Stimulated activated CD8-positive, alpha-beta memory T cell treated with anti-CD3 and anti-CD28 coated beads, Interleukin-15, amount 100 ng/mL, for 1 hour (primary cell): Measurements from ENCODE around the gene PNCK.
"Not testable (repeated sequence)": the region's sequence is repeated elsewhere in the genome, so short reads cannot be mapped to it uniquely, and the experiment has no call there.

Experiments
- DNase-seq: peaks from one replicate; pipeline ENCODE4 v3.0.0-alpha.2; 2020; ENCODE audit warnings: low read depth

PNCK gene

DNA sequence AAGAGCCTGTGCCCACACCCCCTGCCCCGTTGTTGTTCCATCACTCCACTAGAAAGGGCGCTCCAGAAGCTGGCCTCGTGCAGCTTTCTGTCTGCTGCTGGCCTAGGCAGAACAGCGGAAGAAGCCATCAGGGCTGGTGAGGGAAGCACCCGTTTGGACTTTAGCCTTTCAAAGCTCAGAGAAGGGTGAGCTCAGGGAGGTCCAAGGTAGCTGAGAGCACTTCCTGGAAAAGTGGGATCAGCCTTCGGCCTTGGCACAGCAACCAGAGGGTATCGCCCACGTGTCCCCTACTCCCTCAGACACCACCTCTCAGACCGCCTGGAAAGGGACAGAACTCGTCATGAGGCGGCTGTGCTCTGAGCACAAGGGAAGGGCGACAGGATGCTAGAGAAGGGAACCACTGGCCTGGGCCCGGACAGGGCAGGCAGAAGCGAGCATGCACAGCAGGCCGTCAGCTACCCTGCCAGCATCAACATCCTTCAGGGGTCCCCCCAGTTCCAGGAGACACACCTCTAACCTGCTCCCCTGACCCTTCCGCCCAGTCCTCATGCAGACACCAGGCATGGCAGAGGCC, 25.7 kb upstream of the PNCK start:
- DNase-seq = not testable (repeated sequence)

DNA sequence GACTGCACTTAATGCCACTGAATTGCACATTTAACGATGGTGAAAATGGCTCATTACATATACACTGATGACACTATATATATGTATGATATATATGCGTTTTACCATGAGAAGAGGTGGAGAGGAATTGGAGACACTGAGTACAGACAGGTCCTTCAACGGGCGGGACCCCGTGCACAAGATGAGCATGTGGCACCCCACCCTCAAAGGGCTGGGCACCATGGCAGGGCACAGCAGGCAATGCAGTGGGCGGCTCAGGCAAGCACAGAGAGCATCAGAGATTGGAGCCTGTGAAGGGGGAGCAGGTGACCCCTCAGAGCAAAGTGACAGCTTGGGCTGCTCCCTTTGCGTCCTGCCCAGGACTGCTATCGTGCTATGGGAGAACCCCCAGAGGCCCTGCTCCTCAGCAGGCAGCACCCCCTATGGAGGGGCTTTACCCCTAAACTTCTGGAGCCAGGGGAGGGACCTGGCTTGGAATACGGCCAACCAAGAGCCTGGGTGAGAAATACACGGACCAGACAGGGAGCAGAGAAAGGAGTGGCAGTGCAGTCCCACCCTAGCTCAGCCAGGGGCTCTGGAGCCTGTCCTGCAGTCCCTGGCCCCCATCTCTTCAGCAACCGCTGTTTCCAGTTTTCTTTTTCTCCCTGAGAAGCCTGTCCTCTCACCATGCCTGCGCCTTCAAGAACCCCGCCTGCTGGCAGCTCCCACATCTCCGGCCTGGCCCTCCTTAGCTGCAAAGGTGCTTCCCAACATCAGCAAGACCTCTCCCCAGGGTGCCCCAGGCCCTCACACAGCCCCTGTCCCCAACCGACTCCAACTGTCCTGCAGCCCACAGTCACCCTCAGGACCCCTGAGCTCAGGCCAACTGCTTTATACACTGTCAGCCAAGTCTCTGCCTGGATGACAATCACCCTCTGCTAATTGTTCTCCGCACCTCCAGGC, 24.6 kb upstream of the PNCK start:
- DNase-seq = no peak

DNA sequence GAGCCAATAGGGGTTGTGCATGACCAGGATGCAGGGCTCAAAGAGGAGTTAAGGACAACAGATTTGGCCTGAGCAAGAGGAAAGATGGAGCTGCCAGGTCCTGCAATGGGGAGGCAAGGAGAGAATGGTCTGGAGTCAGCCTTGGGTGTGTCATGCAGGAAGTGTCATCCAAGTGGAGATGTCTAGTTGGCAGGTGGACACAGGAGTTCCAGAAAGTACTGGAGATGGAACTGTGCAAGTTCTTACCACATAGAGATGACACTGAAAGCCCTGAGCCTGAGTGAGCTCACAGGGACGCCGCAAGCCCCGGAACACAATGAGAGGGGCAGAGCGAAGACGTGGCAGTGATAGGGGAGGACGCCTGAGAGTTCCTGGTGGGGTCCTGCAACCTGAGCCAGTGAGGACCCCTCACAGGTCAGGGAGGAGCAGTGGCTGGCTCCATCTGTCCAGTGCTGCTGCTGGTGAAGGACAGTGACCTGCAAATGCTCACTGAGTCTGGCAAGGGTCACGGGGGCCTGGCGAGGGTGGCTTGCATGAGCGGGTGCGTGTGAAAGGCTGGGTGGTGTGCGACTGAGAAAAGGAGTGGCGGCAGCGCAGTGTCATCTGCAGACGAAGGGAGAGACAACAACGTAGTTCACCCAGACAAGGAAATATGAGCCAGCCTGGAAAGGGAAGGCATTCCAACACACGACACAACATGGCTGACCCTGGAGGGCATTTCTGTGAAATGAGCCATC, 23.5 kb upstream of the PNCK start:
- not testable (repeated sequence) for DNase-seq

DNA sequence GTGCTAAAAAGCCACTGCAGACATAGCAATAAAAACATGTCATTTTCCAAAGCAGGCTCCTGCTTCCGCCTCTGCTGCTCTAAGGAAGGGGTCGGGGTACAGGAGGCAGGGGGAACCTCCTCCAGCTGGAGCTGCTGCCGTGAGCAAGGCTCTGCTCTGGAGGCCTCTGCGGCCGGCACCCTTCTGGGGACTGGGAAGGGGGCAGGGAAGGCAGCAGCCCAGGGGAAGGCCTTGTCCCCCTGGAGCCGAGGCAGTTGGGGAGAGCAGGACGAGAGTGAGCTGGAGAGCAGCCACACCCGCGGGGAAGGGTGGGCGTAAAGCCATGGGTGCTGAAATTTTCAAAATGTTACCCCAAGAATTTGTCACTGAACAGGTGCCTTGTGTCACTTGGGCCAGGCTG, 22.9 kb upstream of the PNCK start:
- DNase-seq = not testable (repeated sequence)

DNA sequence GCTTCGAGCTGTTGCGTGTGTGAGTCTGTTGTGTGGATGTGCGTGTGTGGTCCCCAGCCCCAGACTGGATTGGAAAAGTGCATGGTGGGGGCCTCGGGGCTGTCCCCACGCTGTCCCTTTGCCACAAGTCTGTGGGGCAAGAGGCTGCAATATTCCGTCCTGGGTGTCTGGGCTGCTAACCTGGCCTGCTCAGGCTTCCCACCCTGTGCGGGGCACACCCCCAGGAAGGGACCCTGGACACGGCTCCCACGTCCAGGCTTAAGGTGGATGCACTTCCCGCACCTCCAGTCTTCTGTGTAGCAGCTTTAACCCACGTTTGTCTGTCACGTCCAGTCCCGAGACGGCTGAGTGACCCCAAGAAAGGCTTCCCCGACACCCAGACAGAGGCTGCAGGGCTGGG, 22.5 kb upstream of the PNCK start:
- no peak for DNase-seq

DNA sequence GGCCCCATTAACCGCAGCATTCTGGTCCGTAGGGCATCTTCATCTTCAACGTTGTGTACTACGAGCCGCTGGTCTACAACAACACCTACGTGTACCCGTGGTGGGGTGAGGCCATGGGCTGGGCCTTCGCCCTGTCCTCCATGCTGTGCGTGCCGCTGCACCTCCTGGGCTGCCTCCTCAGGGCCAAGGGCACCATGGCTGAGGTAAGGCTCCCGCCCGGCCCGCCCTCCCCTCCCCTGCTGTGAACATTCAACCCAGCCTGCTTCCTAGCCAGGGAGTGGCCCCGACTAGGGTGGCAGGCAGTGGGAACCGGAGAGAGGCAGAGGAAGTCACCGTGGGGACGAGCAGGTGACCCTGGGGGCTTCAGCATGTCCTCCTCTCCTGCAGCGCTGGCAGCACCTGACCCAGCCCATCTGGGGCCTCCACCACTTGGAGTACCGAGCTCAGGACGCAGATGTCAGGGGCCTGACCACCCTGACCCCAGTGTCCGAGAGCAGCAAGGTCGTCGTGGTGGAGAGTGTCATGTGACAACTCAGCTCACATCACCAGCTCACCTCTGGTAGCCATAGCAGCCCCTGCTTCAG, 21.2 kb upstream of the PNCK start:
- DNase-seq = no peak

DNA sequence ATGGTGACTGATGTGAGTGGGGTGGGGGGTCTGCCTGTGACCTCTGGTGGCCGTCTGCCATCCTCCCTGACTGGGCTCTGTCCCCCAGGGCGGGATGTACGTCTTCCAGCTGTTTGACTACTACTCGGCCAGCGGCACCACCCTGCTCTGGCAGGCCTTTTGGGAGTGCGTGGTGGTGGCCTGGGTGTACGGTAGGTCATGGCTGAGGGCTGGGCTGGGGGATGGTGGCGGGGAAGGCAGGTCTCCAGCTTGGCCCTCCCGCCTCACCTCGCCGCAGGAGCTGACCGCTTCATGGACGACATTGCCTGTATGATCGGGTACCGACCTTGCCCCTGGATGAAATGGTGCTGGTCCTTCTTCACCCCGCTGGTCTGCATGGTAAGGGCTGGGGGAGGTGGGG, 20.6 kb upstream of the PNCK start:
- not testable (repeated sequence) for DNase-seq

DNA sequence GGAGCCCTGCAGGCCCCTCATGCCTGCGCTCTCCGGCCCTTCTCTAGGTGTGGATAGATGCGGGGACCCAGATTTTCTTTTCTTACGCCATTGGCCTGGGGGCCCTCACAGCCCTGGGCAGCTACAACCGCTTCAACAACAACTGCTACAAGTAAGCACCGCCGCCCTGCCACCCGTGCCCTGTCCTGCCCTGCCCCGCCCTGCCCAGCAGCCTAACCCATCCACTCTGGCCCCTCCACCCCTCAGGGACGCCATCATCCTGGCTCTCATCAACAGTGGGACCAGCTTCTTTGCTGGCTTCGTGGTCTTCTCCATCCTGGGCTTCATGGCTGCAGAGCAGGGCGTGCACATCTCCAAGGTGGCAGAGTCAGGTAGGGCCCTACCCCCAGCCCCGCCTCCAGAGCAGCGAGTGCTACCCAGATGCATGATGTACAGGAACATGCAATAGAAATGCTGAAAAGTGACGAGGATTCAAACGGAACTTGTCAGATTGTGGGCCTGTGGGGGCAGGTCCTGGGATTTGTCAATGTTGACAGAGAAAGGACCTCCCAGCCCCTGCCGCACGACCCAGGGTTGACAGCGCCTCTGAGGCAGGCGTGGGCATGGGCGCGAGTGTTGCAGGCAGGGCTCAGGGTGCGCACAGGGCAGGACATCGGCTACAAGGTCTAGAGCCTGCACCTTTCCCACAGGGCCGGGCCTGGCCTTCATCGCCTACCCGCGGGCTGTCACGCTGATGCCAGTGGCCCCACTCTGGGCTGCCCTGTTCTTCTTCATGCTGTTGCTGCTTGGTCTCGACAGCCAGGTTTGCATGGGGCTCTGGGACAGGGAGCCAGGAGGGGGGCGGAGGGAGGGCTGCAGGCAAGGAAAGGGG, 19.8 kb upstream of the PNCK start:
- no peak for DNase-seq

DNA sequence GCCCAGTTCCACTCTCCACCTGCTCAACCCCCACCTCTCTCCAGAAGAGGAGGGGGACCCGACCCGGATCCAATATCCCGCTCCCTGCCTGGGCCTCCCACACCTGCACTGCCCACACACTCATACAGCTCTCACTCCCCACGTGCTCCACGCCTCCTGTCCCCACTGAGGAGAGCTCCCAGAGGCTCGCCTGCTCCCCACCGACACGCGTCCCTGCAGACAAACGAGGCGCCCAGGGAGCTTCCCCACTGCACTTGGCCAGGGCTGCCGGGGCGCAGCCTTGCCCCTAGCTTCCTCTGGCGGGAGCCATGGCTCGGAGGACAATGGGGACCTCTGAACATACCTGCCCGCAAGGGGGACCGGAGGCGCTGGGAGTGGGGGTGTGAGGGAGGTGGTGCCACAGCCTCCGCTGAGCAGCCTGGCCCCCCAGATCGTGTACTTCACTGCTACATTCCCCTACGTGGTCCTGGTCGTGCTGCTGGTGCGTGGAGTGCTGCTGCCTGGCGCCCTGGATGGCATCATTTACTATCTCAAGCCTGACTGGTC, 19.1 kb upstream of the PNCK start:
- no peak for DNase-seq

DNA sequence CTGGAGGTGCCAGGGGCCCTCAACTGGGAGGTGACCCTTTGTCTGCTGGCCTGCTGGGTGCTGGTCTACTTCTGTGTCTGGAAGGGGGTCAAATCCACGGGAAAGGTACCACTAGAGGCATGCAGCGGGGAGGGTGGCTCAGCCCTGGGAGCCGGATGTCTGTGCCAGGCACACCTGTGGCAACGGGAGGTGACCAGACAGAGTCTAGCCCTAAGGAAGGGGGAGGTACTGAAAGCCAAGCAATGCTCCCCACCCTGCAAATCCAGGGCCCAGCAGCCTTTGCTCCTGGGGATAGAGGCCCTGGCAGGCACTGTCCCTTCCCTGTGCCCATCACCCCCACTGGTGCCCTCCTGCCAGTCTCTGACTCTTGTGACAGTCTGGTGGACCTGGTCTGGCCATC, 18.4 kb upstream of the PNCK start:
- no peak for DNase-seq

DNA sequence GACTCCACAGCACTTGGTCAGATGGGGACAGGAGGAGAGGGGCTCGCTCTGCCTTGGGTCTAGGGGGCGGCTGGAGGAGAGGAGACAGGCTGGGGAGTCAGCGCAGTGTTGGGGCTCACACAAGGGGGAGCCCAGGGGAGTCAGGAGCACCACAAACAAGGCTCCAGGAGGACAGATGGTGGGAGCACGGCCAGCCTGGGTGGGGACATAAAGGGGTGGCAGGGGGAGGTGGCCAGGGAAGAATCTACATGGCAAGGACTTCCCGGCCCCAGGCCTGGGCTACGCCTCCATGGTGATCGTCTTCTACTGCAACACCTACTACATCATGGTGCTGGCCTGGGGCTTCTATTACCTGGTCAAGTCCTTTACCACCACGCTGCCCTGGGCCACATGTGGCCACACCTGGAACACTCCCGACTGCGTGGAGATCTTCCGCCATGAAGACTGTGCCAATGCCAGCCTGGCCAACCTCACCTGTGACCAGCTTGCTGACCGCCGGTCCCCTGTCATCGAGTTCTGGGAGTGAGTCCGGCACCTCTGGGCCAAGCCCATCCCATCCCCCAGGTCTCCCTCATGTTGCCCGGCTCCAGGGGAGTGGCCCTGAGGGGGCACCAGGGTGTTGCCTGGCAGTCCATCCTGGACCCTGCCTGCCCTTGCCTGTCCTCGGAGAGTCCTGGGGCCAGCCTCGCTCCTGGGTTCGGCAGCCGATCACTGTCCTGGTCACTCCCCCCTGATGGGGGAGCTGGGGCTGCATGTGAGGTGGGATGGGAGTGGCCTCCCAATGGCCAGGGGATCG, 17.6 kb upstream of the PNCK start:
- DNase-seq = not testable (repeated sequence)

DNA sequence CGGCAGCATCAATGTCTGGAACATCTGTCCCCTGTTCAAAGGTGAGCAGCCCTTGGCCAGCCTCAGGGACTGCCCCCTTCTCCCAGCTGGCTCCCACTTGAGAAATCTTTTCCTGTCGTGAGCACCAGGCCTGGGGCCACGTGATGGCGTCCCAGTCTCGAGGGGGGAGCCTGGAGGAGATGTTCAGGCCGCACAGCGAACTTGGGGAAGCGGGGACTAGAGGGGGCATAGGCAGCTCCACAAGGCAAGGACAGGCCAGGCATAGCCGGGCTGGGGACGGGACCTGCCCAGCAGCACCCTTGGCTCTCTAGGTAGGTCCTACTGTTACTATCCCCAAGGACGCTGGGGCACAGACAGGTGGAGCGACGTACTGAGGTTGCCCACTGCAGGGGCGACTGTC, 16.9 kb upstream of the PNCK start:
- no peak for DNase-seq

DNA sequence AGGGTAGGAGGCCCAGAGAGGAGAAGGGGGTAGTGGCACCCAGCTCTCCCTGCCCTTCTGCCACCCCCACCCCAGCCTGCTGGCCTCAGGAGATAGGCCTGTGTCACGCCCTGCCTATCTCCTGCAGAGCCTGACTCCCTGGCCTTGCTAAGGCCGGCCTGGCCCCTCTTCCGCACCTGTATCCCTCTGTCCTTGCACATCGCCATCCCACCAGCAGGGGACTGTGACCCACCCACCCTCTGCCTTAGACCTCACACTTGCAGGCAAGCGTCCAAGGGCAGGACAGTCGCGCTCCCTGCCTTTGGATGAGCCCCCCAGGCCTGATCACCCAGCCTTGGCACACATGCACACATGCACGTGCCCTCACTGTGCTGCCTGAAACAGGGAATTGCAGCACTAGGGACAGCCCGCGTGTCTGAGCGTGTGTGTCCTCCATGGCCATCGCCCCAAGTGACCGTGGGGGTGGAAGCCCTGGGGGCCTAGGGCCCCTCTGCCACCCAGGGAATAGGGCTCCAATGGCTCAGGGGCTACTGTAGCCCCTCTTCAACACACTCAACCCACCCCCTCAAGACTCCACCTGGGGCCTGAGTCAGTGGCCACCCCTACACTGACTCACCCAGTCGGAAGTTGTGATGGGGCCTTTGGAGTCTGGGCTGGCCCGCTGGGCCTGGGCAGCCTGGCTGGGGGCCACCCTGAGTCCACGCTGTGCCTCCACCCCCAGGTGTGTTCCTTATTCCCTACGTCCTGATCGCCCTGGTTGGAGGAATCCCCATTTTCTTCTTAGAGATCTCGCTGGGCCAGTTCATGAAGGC, 16.2 kb upstream of the PNCK start:
- no peak for DNase-seq

DNA sequence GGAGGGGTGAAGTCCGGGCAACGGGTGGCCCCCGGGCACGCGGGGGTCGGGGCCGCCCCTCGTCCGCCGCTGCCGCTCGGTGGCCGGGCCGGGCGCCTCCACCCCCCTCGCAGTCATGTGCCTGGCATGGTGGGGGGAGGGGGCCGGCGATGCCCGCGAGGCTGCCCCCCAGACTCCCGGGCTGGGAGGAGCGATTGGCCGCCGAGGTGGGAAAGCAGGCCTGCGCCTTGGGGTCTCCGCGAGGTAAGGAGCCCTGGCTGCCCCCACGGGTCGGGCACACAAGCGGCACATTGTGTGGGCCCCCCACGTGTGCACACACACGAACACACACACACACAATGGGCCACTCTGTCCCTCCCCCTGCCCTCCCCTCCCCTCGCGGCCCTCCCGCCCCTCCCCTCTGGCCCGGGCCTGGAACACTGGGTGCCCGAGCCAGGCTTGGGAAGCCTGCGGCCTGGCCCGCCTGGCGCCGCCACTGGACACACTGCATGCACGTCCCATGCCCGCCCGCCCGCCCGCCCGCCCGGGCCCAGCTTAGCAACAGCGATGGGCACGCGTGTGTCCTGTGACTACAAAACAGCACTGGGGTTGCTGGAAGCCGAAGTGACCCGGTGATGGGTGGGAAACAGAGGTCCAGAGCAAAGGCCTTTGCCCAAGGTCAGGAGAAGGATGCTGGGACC, 15.4 kb upstream of the PNCK start:
- DNase-seq = no peak

DNA sequence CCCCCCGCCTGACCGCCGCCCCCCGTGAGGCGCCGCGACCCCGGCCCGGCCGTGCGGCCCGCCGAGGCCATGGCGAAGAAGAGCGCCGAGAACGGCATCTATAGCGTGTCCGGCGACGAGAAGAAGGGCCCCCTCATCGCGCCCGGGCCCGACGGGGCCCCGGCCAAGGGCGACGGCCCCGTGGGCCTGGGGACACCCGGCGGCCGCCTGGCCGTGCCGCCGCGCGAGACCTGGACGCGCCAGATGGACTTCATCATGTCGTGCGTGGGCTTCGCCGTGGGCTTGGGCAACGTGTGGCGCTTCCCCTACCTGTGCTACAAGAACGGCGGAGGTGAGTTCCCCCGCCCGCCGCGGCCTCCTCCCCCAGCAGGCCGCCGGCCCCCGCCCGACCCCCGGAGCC, 14.9 kb upstream of the PNCK start:
- DNase-seq = no peak

DNA sequence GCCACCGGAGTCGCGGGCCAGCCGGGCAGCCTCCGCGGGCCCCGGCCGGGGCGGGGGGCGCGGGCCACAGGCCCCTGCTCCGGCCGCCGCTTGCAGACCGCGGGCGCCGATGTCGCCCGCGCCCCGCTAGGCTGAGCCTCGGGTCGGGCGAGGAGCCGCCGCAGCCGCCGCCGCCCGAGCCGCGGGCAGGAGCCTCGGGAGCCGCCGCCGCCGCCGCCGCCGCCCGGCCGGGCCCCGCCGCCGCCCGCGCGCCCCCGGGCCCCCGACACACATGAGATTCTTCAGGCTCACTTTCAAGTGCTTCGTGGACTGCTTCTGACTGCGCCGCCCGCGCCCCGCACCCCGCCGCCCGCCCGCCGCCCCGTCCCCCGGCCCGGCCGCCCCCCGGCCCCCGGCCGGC, 14.5 kb upstream of the PNCK start:
- no peak for DNase-seq

DNA sequence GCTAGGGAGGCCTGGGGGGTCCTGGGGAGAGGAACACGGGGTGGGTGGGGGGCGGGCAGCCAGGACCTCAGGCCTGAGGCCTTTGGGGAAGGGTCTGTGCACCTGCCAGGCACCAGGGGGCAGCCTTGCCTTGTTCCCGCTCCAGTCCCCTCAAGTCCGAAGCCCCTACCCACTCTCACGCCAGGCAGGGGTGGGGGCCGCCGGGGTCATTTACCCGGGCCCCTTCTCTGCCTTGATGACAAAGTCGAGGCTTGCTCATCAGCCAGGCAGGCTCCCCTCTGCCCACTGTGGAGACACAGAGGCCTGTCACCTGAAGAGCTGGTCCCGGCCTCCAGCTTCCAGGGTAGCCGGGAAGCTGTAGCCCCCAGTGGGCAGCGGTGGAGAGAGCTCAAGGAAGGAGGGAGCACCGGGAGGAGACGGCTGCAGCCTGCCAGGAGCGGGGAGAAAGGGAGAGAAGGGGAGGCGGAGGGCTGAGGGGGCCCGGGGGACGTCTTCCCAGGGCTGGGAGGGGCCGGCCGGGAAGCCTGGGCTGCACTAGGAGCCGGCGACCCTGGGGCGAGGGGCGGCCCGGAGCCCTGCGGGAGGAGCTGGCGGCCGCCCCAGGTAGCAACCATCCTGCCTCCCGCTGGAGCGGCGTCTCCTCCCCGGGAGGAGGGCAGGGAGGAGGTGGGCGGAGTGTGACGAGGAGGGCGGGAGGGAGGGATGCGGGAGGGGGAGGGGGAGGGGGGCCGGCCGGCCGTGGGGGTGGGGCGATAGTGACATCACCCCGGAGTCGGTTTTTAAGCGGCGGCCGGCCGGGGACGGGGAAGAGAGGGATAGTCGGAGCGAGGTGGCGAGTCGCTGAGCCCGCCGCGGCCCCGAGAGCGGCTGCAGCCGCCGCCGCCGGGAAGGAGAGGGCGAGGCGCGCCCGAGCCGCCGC, 13.8 kb upstream of the PNCK start, which contains the start of gene SLC6A8:
TSS of gene SLC6A8 (plus strand) at position 806 of the 919 bp plus-strand sequence. CDS start 649 bp downstream, outside the sequence.
- DNase-seq = no peak

DNA sequence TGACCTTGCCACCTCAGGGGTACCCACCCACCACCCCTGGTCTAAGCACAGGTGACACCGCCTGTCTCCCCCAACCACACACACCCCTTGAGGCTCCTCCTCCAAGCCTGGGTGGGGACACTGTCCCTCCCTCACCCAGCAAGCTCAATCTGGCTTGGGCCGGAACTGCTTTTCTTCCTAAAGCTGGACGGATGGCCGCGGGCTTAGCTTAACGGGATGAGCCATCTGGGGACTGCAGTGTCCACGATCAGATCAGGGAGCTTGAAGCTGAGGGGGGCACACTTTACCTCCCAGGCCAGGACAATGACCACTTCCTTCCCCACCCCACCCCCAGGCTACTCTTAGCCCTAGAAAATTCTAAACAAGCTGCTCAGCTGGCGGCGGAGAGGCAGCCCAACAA, 13.1 kb upstream of the PNCK start:
- no peak for DNase-seq
